Neuronal stem cell (in vitro differentiated cells): ENCODE results near the gene DLAT. TPM values are rescaled to one million over a fixed set of nuclear protein-coding genes. Genes with fewer than 3 reads are reported as not detected.
A peak's percentile ranks its signal among the peaks of the same experiment; 100 is the strongest.

Experiments used
- DNase-seq: peaks from one replicate; pipeline ENCODE4 v3.0.0-alpha.2; 2013; ENCODE audit warnings: low spot score
- H2AFZ ChIP-seq: one replicate; pipeline ENCODE4 v1.6.1; 2013; ENCODE audit warnings: mild to moderate bottlenecking, low read length, inconsistent platforms
- H2AK5ac ChIP-seq: 2 replicates; pipeline ENCODE4 v1.6.1; 2013; ENCODE audit warnings: low read depth, mild to moderate bottlenecking, inconsistent platforms, low read length, moderate library complexity, mixed read lengths
- H2BK120ac ChIP-seq: 2 replicates; pipeline ENCODE4 v1.6.1; 2013; ENCODE audit warnings: low read depth, mild to moderate bottlenecking, inconsistent platforms, low read length, moderate library complexity, mixed read lengths
- H2BK12ac ChIP-seq: one replicate; pipeline ENCODE4 v1.6.1; 2013; ENCODE audit warnings: low read length, inconsistent platforms
- H2BK15ac ChIP-seq: 2 replicates; pipeline ENCODE4 v1.6.1; 2013; ENCODE audit warnings: mild to moderate bottlenecking, low read length, inconsistent platforms, mixed read lengths
- H2BK5ac ChIP-seq: one replicate; pipeline ENCODE4 v1.6.1; 2013; ENCODE audit warnings: inconsistent platforms, mild to moderate bottlenecking, low read length, moderate library complexity
- H3K14ac ChIP-seq: one replicate; pipeline ENCODE4 v1.6.1; 2013; ENCODE audit warnings: low read length, inconsistent platforms
- H3K18ac ChIP-seq: 2 replicates; pipeline ENCODE4 v1.6.1; 2013; ENCODE audit warnings: low read length, inconsistent platforms
- H3K23ac ChIP-seq: 2 replicates; pipeline ENCODE4 v1.6.1; 2013; ENCODE audit warnings: low read depth, mild to moderate bottlenecking, mixed read lengths, low read length, inconsistent platforms; ENCODE audit not compliant: poor library complexity
- H3K27ac ChIP-seq: replicated peaks from 3 replicates; pipeline ENCODE4 v1.5.1; 2013; ENCODE audit warnings: low read length, inconsistent platforms
- H3K27me3 ChIP-seq, 3 experiments: 2 replicates each; pipeline ENCODE4 v1.6.1; 2013; ENCODE audit warnings: low read length in 3 of 3, mild to moderate bottlenecking in 2 of 3, inconsistent platforms in 1 of 3, low read depth in 1 of 3, mixed read lengths in 1 of 3, moderate library complexity in 1 of 3; ENCODE audit not compliant: control insufficient read depth in 3 of 3, insufficient read depth in 3 of 3
- H3K36me3 ChIP-seq, 2 donors: replicated peaks in 1 of 2; 2 replicates each; pipeline ENCODE4 v1.6.1; 2013; ENCODE audit warnings: low read length in 2 of 2; ENCODE audit not compliant: control insufficient read depth in 2 of 2, insufficient read depth in 2 of 2
- H3K4ac ChIP-seq: 2 replicates; pipeline ENCODE4 v1.6.1; 2013; ENCODE audit warnings: inconsistent platforms, mild to moderate bottlenecking, low read length, moderate library complexity
- H3K4me1 ChIP-seq, 2 donors: 1 replicate in 1 of 2; 2 replicates in 1 of 2; pipeline ENCODE4 v1.6.1; 2013; ENCODE audit warnings: low read length in 2 of 2, low read depth in 1 of 2; ENCODE audit not compliant: control insufficient read depth in 2 of 2, insufficient read depth in 1 of 2
- H3K4me2 ChIP-seq: one replicate; pipeline ENCODE4 v1.6.1; 2013; ENCODE audit warnings: mild to moderate bottlenecking, low read length, inconsistent platforms; ENCODE audit not compliant: insufficient read depth, poor library complexity, severe bottlenecking
- H3K4me3 ChIP-seq, 2 donors: 2 replicates each; pipeline ENCODE4 v1.5.1; 2013; ENCODE audit warnings: low read length in 2 of 2, mild to moderate bottlenecking in 2 of 2, inconsistent platforms in 1 of 2, moderate library complexity in 1 of 2
- H3K79me1 ChIP-seq: one replicate; pipeline ENCODE4 v1.6.1; 2013; ENCODE audit warnings: low read depth, mild to moderate bottlenecking, inconsistent platforms, low read length, moderate library complexity
- H3K9ac ChIP-seq: one replicate; pipeline ENCODE4 v1.6.1; 2013; ENCODE audit warnings: mild to moderate bottlenecking, low read depth, low read length, inconsistent platforms; ENCODE audit not compliant: poor library complexity
- H3K9me3 ChIP-seq, 2 donors: replicated peaks in 1 of 2; 2 replicates each; pipeline versions ENCODE3 to v1.6.1; 2013; ENCODE audit warnings: low read length in 2 of 2, mild to moderate bottlenecking in 2 of 2, inconsistent platforms in 1 of 2, low read depth in 1 of 2, mixed read lengths in 1 of 2, moderate library complexity in 1 of 2; ENCODE audit not compliant: control insufficient read depth in 2 of 2, insufficient read depth in 1 of 2
- H4K8ac ChIP-seq: one replicate; pipeline ENCODE4 v1.6.1; 2013; ENCODE audit warnings: low read depth, mild to moderate bottlenecking, inconsistent platforms, low read length, moderate library complexity
- H4K91ac ChIP-seq: one replicate; pipeline ENCODE4 v1.6.1; 2013; ENCODE audit warnings: low read length, low read depth, mild to moderate bottlenecking, inconsistent platforms; ENCODE audit not compliant: poor library complexity
- WGBS, 2 donors: extraction: QIAGEN DNeasy Blood & Tissue Kit; methylation state at CpG; one replicate each; pipeline ENCODE4 v1.1.7; 2013; ENCODE audit warnings: missing lambda C conversion rate in 2 of 2, mixed read lengths in 1 of 2; ENCODE audit not compliant: insufficient read length in 2 of 2, insufficient replicate concordance in 1 of 2; ENCODE audit errors: extremely low coverage in 2 of 2; 5-methylcytosine and 5-hydroxymethylcytosine counted together
- polyA plus RNA-seq, 2 experiments: library from polyadenylated mRNA; stranded (reverse); fragments of 200-250 nt; gene quantifications; one replicate each; pipeline ENCODE4 v1.2.3, GENCODE V29; 2013

DLAT gene
- polyA plus RNA-seq (2013, experiment 1 of 2): 24.2 TPM
- polyA plus RNA-seq (2013, experiment 2 of 2): 25.2 TPM

GRCh38 chr11:112024773-112025678, at the start of gene DLAT:
TSS of gene DLAT (plus strand) at chr11:112025408. CDS start at chr11:112025473, 65 bp downstream.
- H2BK15ac ChIP-seq: no peak within 1 kb of the TSS
- peak within 1 kb of the TSS; percentile 71 for H2BK5ac ChIP-seq
- H2AK5ac ChIP-seq: peak within 1 kb of the TSS; percentile 1
- peaks cover 14 to 55% of the 10 kb centered on the region in 2 donors for H3K36me3 ChIP-seq
- peaks cover 2 to 8% of the 10 kb centered on the region in 2 donors for H3K4me1 ChIP-seq
- H3K4ac ChIP-seq: no peak within 1 kb of the TSS
- H2BK120ac ChIP-seq: no peak within 1 kb of the TSS
- peaks cover 4% of the 10 kb centered on the region for H3K79me1 ChIP-seq
- H3K27ac ChIP-seq: peak within 1 kb of the TSS; percentile 91
- peak within 1 kb of the TSS; percentile 86 for H3K14ac ChIP-seq
- no peak within 1 kb of the TSS for H2BK12ac ChIP-seq
- peak; percentile 95 for DNase-seq
- H3K4me2 ChIP-seq: peak within 1 kb of the TSS; percentile 79
- peak within 1 kb of the TSS; percentile 97 for H2AFZ ChIP-seq
- H3K4me3 ChIP-seq: peak within 1 kb of the TSS; percentile 93 to 97
- peak within 1 kb of the TSS; percentile 89 for H3K9ac ChIP-seq
- H3K9me3 ChIP-seq: no peaks in the 10 kb centered on the region
- H3K18ac ChIP-seq: peak within 1 kb of the TSS; percentile 93
- WGBS, 2 donors: no CpG with 5 or more reads among the region's 71 CpGs
- peak within 1 kb of the TSS; percentile 56 for H4K91ac ChIP-seq
- H3K23ac ChIP-seq: peak within 1 kb of the TSS; percentile 66
- no peaks in the 10 kb centered on the region for H3K27me3 ChIP-seq
- H4K8ac ChIP-seq: peak within 1 kb of the TSS; percentile 77

- H2BK15ac ChIP-seq: no peak overlapping the region
- H3K4ac ChIP-seq: no peak overlapping the region
- no peak overlapping the region for H3K9ac ChIP-seq
- H3K27me3 ChIP-seq: peaks cover 0 to 2% (median 0%) of the 10 kb centered on the region in 3 experiments
- no peak overlapping the region for H4K91ac ChIP-seq
- no peak overlapping the region for H2BK12ac ChIP-seq
- no peak overlapping the region for H3K23ac ChIP-seq
- H3K18ac ChIP-seq: peak overlapping the region; percentile 20
- H2BK5ac ChIP-seq: no peak overlapping the region
- no peaks in the 10 kb centered on the region for H3K79me1 ChIP-seq
- H3K9me3 ChIP-seq: no peaks in the 10 kb centered on the region
- H3K4me3 ChIP-seq: peak overlapping the region in 1 of 2 donors; percentile 71
- no peak overlapping the region for H3K27ac ChIP-seq
- no peak overlapping the region for H2BK120ac ChIP-seq
- DNase-seq: no peak
- H4K8ac ChIP-seq: no peak overlapping the region
- peaks cover 10 to 23% of the 10 kb centered on the region in 2 donors for H3K4me1 ChIP-seq
- no peak overlapping the region for H3K14ac ChIP-seq
- H2AK5ac ChIP-seq: no peak overlapping the region
- peak overlapping the region; percentile 99 for H3K4me2 ChIP-seq
- H2AFZ ChIP-seq: no peak overlapping the region
- H3K36me3 ChIP-seq: peaks cover 11 to 62% of the 10 kb centered on the region in 2 donors
- no CpG with 5 or more reads among the region's 7 CpGs for WGBS, 2 donors
Measured at GRCh38 chr11:111976119-111976766, 49.0 kb upstream of the DLAT start.

GRCh38 chr11:111976767-111977145, 48.5 kb upstream of the DLAT start:
- no peak overlapping the region for H2BK120ac ChIP-seq
- no peak overlapping the region for H3K14ac ChIP-seq
- peaks cover 10 to 23% of the 10 kb centered on the region in 2 donors for H3K4me1 ChIP-seq
- no peak overlapping the region for H4K8ac ChIP-seq
- H2BK12ac ChIP-seq: no peak overlapping the region
- no peak overlapping the region for H2BK5ac ChIP-seq
- H2BK15ac ChIP-seq: no peak overlapping the region
- H3K4ac ChIP-seq: no peak overlapping the region
- no peaks in the 10 kb centered on the region for H3K9me3 ChIP-seq
- H3K9ac ChIP-seq: no peak overlapping the region
- no peak overlapping the region for H2AFZ ChIP-seq
- no peaks in the 10 kb centered on the region for H3K79me1 ChIP-seq
- peak overlapping the region; percentile 99 for H3K4me2 ChIP-seq
- no peak overlapping the region for H3K23ac ChIP-seq
- H3K36me3 ChIP-seq: peaks cover 11 to 61% of the 10 kb centered on the region in 2 donors
- H3K27ac ChIP-seq: no peak overlapping the region
- WGBS, 2 donors: no CpG with 5 or more reads among the region's 21 CpGs
- peak overlapping the region in 1 of 2 donors; percentile 71 for H3K4me3 ChIP-seq
- H2AK5ac ChIP-seq: no peak overlapping the region
- DNase-seq: peak; percentile 31
- H3K27me3 ChIP-seq: peaks cover 0 to 2% (median 0%) of the 10 kb centered on the region in 3 experiments
- peak overlapping the region; percentile 20 for H3K18ac ChIP-seq
- no peak overlapping the region for H4K91ac ChIP-seq
